G401.6 (cell line): ENCODE data around the gene MPPE1.

ENCODE experiments used
- FAIRE-seq: peaks from 2 replicates; lab custom pipeline; 2012; peaks lifted over from hg19 to GRCh38; lab: Jason Lieb, UNC

Gene MPPE1

GRCh38 chr18:11884396-11885030 is 23.6 kb downstream of the MPPE1 start:
- no peak for FAIRE-seq

GRCh38 chr18:11883153-11883552 is 25.0 kb downstream of the MPPE1 start:
- FAIRE-seq = no peak

GRCh38 chr18:11882636-11883035 is 25.5 kb downstream of the MPPE1 start:
- no peak for FAIRE-seq

- FAIRE-seq = no peak
Observed at GRCh38 chr18:11880586-11881304, 27.4 kb downstream of the MPPE1 start.

GRCh38 chr18:11877497-11878135 is 30.5 kb downstream of the MPPE1 start:
- FAIRE-seq = no peak

- FAIRE-seq = no peak
Observed at GRCh38 chr18:11874676-11875075, 33.4 kb downstream of the MPPE1 start.

- no peak for FAIRE-seq
Observed at GRCh38 chr18:11873670-11874340, 34.3 kb downstream of the MPPE1 start.

GRCh38 chr18:11872479-11873136 is 35.5 kb downstream of the MPPE1 start:
- FAIRE-seq = no peak

GRCh38 chr18:11871501-11871900 is 36.6 kb downstream of the MPPE1 start:
- FAIRE-seq = no peak

- FAIRE-seq = no peak
Observed at GRCh38 chr18:11868230-11868629, 39.9 kb downstream of the MPPE1 start.

- no peak for FAIRE-seq
Observed at GRCh38 chr18:11866764-11867163, 41.4 kb downstream of the MPPE1 start.

- FAIRE-seq = no peak
Observed at GRCh38 chr18:11866329-11866728, 41.8 kb downstream of the MPPE1 start.

GRCh38 chr18:11865071-11865470 is 43.0 kb downstream of the MPPE1 start:
- no peak for FAIRE-seq

- FAIRE-seq = no peak
Observed at GRCh38 chr18:11864471-11864870, 43.6 kb downstream of the MPPE1 start.

GRCh38 chr18:11862468-11863137 is 45.5 kb downstream of the MPPE1 start:
- no peak for FAIRE-seq

- no peak for FAIRE-seq
Observed at GRCh38 chr18:11861583-11862288, 46.4 kb downstream of the MPPE1 start.

- no peak for FAIRE-seq
Observed at GRCh38 chr18:11860594-11861450, 47.3 kb downstream of the MPPE1 start.

GRCh38 chr18:11859903-11860407 is 48.2 kb downstream of the MPPE1 start:
- no peak for FAIRE-seq

GRCh38 chr18:11859282-11859830 is 48.8 kb downstream of the MPPE1 start:
- FAIRE-seq = no peak
